Measurements from ENCODE around the gene ZNF157. TPM values are rescaled to one million over a fixed set of nuclear protein-coding genes. Genes with fewer than 3 reads are reported as not detected.
"Not testable (repeated sequence)": the region's sequence is repeated elsewhere in the genome, so short reads cannot be mapped to it uniquely, and the experiment has no call there.

The ZNF157 gene
- total RNA-seq, 1 experiment from 2014 or later: 1.8 TPM

GRCh38 chrX:47327902-47328301 is 42.5 kb upstream of the ZNF157 start:
- DNase-seq (ENCODE audit: low spot score) (no peak), ATAC-seq (no peak)
- no peaks in the 10 kb centered on the region for H3K36me3 Mint-ChIP-seq
- no peak overlapping the region for H3K4me3 Mint-ChIP-seq
- ChIA-PET CTCF (no interaction called here), POLR2A (interaction anchor here (0.7 to 0.9 kb wide), 2 partner anchors 41 to 177 kb away, joined by 3 to 4 read pairs; no protein-coding TSS in a partner anchor)
- no peaks in the 10 kb centered on the region for H3K9me3 Mint-ChIP-seq
- no peak overlapping the region for H3K27ac Mint-ChIP-seq
- TF ChIP-seq ERG (CRISPR knock-in tag; IDR thresholded peaks at IDR 0.05): no peak
- no peak for TF ChIP-seq ZNF281 (CRISPR knock-in tag; IDR thresholded peaks at IDR 0.05)
- TF ChIP-seq IRF1 (CRISPR knock-in tag; IDR thresholded peaks at IDR 0.05): no peak
- TF ChIP-seq RORB (CRISPR knock-in tag; IDR thresholded peaks at IDR 0.05): no peak
- no peak for TF ChIP-seq SOX15 (CRISPR knock-in tag; IDR thresholded peaks at IDR 0.05)
- TF ChIP-seq ZMAT4 (CRISPR knock-in tag; IDR thresholded peaks at IDR 0.05): no peak
- TF ChIP-seq STAT6 (CRISPR knock-in tag; conservative IDR thresholded peaks at IDR 0.05; ENCODE audit: low read depth): no peak
- TF ChIP-seq JUN (CRISPR knock-in tag; IDR thresholded peaks at IDR 0.05): no peak
- TF ChIP-seq FOXK1 (CRISPR knock-in tag; IDR thresholded peaks at IDR 0.05): no peak
- TF ChIP-seq MYBL2 (CRISPR knock-in tag; IDR thresholded peaks at IDR 0.05): no peak
- no peak for TF ChIP-seq ZNF396 (CRISPR knock-in tag; IDR thresholded peaks at IDR 0.05; ENCODE audit: borderline replicate concordance)
- TF ChIP-seq NFATC4 (CRISPR knock-in tag; IDR thresholded peaks at IDR 0.05): no peak
- no peak for TF ChIP-seq FOXP1 (CRISPR knock-in tag; IDR thresholded peaks at IDR 0.05; ENCODE audit: borderline replicate concordance)
- no peak for TF ChIP-seq ETV6 (CRISPR knock-in tag; IDR thresholded peaks at IDR 0.05)
- no peak for TF ChIP-seq NR1H2 (CRISPR knock-in tag; IDR thresholded peaks at IDR 0.05)
- TF ChIP-seq ZNF263 (CRISPR knock-in tag; IDR thresholded peaks at IDR 0.05; ENCODE audit: low read depth): no peak
- no peak for TF ChIP-seq ZNF425 (CRISPR knock-in tag; conservative IDR thresholded peaks at IDR 0.05)
- no peak for TF ChIP-seq TCF7 (CRISPR knock-in tag; IDR thresholded peaks at IDR 0.05; ENCODE audit: low read depth)
- no peak for TF ChIP-seq HMGA2 (CRISPR knock-in tag; IDR thresholded peaks at IDR 0.05)
- no peak for TF ChIP-seq TP53 (CRISPR knock-in tag; IDR thresholded peaks at IDR 0.05)
- H3K27me3 Mint-ChIP-seq (ENCODE audit: low read depth): no peaks in the 10 kb centered on the region
- peaks cover 8% of the 10 kb centered on the region for H3K4me1 Mint-ChIP-seq

- DNase-seq (ENCODE audit: low spot score); H3K9me3 Mint-ChIP-seq; CTCF ChIA-PET; H3K27ac Mint-ChIP-seq; H3K27me3 Mint-ChIP-seq (ENCODE audit: low read depth); H3K36me3 Mint-ChIP-seq; ATAC-seq; POLR2A ChIA-PET; H3K4me3 Mint-ChIP-seq; H3K4me1 Mint-ChIP-seq: not testable (repeated sequence)
Observed at GRCh38 chrX:47332729-47333128, 37.6 kb upstream of the ZNF157 start.
